ENCODE data around the gene FNDC1.

GRCh38 chr6:159180001-159180400 lies 10.8 kb downstream of the FNDC1 start:
- TF ChIP-seq CTCF (IDR thresholded peaks at IDR 0.05; ENCODE audit: low read depth, low read length, poor library complexity, severe bottlenecking) (no peak), EZH2phosphoT487 (IDR thresholded peaks at IDR 0.05; ENCODE audit: borderline replicate concordance, low read length) (no peak)
